HG03045 (cell line): ENCODE measurements around the gene ITGB7.

Experiments
- ATAC-seq: cut with Tn5 transposase; IDR thresholded peaks from one replicate; pipeline ENCODE4 v1.9.1; 2021; ENCODE audit warnings: mild to moderate bottlenecking, moderate library complexity; ENCODE audit not compliant: unreplicated experiment

Gene ITGB7

DNA sequence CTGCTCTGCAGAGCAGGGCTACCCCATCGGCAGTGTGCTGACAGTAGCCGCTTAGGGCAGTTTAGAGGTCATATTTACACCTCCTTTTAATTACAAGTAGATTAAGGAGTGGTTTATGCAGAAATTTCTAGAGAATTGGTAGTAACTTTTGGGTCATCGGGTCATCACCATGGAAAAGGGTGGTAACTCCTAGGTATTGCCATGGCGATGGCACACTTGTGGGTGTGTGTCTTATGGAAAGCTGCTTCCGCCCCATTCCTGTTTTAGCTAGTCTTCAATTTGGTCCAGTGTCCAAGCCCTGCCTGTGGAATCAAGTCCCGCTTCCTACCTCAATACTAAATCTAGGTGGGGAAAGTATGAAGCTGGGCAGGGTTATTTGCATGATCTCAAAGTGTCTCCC lies 56.0 kb downstream of the ITGB7 start:
- ATAC-seq = no peak

DNA sequence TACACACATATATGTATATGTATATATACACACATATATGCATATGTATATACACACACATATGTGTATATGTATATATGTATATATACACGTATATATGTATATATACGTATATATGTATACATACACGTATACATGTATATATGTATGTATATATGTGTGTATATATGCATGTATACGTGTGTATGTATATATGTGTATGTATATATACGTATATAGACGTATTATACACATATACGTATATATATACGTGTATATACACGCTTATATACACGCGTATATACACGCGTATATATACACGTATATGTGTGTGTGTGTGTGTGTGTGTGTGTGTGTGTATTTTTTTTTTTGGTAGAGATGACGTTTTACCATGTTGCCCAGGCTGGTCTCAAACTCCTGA lies 59.4 kb downstream of the ITGB7 start:
- ATAC-seq = no peak

DNA sequence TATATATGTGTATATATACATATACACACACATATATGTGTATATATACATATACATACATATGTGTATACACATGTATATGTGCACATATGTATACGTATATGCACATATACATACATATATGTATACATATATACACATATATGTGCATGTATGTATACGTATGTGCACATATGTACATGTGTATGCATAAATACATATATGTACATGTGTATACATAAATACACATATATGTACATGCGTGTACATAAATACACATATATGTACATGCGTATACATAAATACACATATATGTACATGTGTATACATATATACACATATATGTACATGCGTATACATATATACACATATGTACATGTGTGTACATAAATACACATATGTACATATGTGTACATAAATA lies 59.9 kb downstream of the ITGB7 start:
- no peak for ATAC-seq

DNA sequence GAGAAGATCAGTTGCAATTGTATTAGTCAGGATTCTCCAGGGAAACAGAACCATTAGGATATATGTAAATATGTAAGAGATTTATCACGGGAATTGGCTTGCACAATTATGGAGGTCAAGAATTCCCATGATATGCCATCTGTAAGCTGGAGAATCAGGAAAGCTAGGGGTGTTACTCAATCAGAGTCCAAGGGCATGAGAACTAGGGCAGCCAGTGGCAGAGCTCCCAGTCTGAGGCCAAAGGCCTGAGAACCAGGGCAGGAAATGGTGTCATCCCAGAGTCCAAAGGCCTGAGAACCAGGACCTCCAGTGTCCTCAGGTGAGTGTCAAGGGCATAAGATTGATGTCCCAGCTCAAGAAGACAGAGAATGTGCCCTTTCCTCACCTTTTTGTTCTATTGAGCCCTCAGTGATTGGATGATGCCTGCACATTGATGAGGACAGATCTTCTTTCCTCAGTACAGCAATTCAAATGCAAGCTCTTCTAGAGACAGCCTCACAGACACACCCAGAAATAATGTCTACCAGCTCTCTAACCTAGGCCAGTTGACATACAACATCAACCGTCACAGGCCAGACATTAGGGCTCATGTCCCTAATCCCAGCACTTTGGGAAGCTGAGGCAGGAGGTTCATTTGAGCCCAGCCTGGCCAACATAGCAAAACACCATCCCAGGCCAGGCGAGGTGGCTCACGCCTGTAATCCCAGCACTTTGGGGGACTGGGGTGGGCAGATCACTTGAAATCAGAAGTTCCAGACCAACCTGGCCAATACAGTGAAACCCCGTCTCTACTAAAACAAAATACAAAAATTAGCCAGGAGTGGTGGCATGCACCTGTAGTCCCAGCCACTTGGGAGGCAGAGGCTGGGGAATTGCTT lies 61.4 kb downstream of the ITGB7 start:
- no peak for ATAC-seq

DNA sequence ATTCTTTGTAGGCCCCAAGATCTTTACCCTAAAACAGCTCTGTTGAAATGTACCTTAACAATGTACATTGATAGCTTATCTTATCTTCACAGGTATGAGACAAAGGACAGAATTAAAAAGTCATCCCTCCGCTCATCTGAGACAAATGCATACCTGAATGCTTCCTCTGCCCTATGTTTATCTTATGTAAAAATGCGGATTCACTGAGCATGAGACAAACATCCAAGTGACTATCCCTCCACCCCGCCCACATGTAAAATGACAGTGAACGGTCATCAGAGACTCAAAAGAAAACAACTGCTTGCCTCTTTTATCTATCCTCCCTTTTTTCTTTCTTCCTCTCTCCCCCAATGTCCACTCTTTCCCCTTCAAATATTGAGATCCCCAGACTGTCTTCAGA lies 63.7 kb downstream of the ITGB7 start:
- no peak for ATAC-seq
